GM18505 (cell line): ENCODE data around the gene GPATCH2.
A peak's percentile ranks its signal among the peaks of the same experiment; 100 is the strongest.

Source experiments
- ATAC-seq: cut with Tn5 transposase; IDR thresholded peaks from one replicate; pipeline ENCODE4 v1.9.1; 2021; ENCODE audit not compliant: unreplicated experiment
- POLR2A ChIP-seq: IDR thresholded peaks from 4 replicates; pipeline ENCODE4 v1.6.1; 2011; ENCODE audit warnings: borderline replicate concordance; ENCODE audit not compliant: insufficient read depth, insufficient read length; ENCODE audit errors: extremely low read depth

GPATCH2 gene

DNA sequence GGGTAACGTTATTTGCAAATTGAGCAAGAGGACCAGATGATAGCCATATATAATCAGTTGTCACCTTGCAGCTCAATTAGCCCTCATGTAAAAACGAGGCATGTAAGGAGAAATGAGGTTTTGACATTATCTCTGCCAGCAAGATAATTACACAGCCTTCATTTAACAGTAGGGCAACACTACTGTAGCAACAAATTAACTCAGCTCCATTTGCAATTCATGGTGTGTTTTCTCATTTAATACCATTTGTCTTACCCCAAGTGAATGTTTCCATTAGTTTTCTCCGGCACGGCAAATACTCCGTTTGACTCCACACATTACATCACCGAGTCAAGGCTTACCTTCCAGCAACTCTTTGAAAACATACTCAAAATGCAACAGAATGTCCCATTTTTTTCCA lies 66.7 kb downstream of the GPATCH2 start:
- TF ChIP-seq POLR2A: no peak
- ATAC-seq: no peak

GRCh38 chr1:217563179-217563578 lies 67.7 kb downstream of the GPATCH2 start:
- no peak for TF ChIP-seq POLR2A
- ATAC-seq: no peak

DNA sequence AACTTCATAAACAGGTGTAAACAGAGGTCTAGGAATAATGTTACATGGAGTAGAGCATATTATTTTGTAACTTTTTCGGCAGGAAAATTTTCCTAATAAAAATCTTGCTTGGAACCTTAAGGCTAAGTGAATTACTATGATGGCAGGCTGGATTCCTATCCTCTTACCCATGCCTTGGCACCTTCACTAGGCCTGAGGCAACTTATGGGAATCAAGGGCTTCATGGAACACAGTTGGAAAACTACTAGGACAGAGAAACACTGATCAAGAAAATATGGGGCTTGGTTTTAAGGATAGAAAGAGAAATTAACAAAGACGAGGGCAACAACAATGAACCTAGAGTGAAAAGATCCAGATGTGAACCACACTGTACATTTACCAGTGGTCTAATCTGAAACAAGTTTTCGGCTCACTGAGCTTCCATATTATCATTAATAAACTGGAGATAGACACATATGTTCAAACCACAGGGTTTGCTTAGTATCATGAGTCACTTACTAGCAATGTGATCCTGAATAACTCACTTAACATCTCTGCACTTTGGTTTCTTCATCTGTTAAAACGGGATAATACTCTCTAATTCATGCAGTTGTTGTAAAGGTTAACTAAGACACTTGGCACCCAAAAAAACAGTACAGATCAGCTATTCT lies 68.5 kb downstream of the GPATCH2 start:
- no peak for TF ChIP-seq POLR2A

DNA sequence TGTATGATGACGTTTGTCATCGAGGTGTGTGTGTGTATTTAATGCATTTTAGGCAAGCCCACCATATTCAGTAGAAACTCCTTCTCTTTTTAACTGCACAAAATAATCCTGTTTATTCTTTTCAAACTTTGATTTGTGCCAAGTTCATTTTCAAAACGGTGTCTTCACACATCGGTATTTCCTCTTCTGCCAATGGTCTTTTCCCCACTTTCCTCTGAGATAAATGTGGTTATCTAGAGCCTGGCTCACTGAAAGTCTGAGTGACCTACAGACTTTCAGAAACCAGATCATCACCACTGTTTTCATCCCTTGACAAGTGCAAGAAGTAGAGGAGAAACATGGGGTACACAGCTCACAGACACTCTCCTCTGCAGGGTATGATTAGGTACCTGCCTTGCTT lies 69.4 kb downstream of the GPATCH2 start:
- TF ChIP-seq POLR2A: no peak
- ATAC-seq: no peak

More for the DNA sequence above, 68.5 kb downstream of the GPATCH2 start:
- ATAC-seq: no peak

DNA sequence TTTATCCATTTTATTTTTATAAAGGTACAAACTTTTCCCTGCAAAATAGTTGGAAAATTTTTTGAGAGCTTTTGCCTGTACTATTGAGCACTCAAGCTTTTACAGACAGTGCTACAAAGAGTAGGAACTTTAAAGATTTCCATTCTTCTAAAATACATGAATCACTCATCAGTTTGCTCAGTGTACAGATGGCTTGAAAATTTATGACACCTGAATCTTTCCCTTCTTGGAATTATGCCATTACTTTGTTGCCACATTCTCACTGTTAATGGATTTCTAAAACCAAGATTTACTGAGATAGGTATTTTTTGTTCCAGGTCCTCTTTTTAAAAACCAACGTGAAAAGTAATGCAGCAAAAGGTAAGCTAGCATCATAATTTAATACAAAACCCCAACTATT lies 76.0 kb downstream of the GPATCH2 start:
- no peak for TF ChIP-seq POLR2A

DNA sequence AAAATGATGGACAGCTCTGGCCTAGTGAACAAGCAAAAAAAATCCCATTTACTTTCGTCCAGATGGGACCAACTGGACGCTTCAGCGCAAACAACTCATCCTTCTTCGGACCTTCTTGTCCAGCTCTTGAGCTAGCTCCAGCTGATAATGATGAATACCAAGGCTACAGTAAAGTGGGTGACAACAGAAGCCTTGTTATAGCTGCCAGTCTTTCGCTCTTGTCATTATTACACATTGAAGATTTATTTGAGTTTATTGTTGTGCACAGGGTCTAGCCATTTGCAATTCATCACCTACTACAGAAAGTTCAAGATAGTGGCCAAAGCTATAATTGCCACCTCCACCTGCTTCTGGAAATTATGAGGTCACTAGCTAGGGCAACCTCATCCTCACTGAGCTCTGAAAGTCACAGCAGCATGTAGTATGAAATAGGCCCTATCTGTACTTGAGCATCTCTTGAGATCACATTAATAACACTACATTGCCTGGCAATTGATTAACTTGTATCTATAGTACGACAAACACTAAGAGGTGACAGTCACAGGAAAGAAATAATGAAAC lies 76.9 kb downstream of the GPATCH2 start:
- no peak for ATAC-seq
- TF ChIP-seq POLR2A: no peak

More for the DNA sequence above, 76.0 kb downstream of the GPATCH2 start:
- no peak for ATAC-seq

DNA sequence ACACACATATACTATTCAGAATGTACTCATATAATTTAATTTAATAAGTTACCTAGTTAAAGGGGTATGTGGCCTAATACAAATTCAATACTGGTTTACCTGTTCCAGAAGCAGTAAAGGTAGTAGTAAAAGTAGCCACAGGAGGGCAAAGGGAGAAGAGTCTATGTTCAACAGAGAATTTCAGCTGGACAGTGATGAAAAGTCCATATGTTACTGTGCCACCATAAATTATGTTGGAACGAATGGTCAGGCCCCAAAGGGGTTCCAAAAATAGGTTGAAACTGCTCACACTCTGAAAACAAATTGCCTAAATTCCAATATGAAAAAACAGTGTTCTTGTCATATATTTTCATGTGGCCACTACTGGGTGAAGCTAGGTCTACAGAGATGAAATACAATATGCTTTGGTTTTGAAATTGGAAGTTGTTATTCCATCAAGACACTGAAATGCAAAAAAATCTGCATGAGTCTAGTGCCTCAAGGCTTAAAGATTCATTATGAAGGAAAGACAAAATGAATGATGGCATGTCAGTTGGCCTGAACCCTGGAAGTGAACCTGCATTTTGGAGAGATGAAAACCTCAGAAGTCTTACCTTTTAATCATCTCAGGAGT lies 78.4 kb downstream of the GPATCH2 start:
- no peak for ATAC-seq
- no peak for TF ChIP-seq POLR2A

- TF ChIP-seq POLR2A: no peak
- ATAC-seq: peak; percentile 88
Observed at GRCh38 chr1:217542837-217543236, 88.1 kb downstream of the GPATCH2 start.

GRCh38 chr1:217542136-217542777 lies 88.6 kb downstream of the GPATCH2 start:
- no peak for ATAC-seq
- TF ChIP-seq POLR2A: no peak

GRCh38 chr1:217540321-217540720 lies 90.6 kb downstream of the GPATCH2 start:
- no peak for TF ChIP-seq POLR2A
- ATAC-seq: no peak

GRCh38 chr1:217539510-217539909 lies 91.4 kb downstream of the GPATCH2 start:
- ATAC-seq: no peak
- TF ChIP-seq POLR2A: no peak

DNA sequence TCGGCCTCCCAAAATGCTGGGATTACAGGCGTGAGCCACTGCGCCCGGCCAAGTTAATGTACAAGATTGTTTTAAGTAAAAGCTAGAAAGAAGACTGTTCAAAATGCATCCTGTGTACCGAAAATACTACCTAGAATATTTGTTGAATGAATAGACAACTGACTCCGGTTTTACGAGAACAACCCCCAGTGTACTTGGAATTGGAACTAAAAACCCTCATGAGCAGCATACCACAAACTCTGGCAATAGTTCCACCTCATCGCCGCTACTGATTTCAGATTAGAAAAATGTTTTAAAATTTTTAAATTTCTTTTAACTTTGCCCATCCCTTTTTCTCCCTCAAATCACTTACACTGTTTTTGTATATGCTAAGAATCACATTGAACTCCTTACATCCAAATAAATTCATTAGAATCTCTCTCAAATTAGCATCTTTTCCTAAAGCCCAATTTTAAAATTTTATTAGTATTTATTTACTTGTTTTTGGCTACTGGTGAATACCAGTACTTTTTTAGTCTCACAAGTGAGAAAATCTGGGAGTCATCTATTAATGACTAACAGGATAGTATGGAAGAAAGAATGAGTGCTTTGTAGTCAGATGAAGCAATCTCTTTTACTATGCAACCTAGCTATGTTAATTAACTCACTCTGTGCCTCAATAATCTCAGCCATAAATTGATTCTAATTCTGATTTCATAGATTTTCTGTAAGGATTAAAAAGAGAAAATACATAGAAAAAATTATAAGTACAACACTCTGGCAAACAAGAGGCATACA lies 95.1 kb downstream of the GPATCH2 start:
- ATAC-seq: no peak
- TF ChIP-seq POLR2A: no peak

- TF ChIP-seq POLR2A: no peak
- ATAC-seq: no peak
Observed at GRCh38 chr1:217534566-217534965, 96.3 kb downstream of the GPATCH2 start.

GRCh38 chr1:217528271-217528670 lies 102.6 kb downstream of the GPATCH2 start:
- no peak for TF ChIP-seq POLR2A

GRCh38 chr1:217527151-217527550 lies 103.7 kb downstream of the GPATCH2 start:
- TF ChIP-seq POLR2A: no peak
- no peak for ATAC-seq

More at GRCh38 chr1:217528271-217528670, 102.6 kb downstream of the GPATCH2 start:
- no peak for ATAC-seq
